ENCODE results near the gene MYH16. TPM values are rescaled to one million over a fixed set of nuclear protein-coding genes. Genes with fewer than 3 reads are reported as not detected.

Gene MYH16
- total and polyA plus RNA-seq, 9 of the 15 experiments (the other 6 are each of a cell fraction or from before 2014, with no cell fraction given) = 0.09 TPM; not detected in 8

DNA sequence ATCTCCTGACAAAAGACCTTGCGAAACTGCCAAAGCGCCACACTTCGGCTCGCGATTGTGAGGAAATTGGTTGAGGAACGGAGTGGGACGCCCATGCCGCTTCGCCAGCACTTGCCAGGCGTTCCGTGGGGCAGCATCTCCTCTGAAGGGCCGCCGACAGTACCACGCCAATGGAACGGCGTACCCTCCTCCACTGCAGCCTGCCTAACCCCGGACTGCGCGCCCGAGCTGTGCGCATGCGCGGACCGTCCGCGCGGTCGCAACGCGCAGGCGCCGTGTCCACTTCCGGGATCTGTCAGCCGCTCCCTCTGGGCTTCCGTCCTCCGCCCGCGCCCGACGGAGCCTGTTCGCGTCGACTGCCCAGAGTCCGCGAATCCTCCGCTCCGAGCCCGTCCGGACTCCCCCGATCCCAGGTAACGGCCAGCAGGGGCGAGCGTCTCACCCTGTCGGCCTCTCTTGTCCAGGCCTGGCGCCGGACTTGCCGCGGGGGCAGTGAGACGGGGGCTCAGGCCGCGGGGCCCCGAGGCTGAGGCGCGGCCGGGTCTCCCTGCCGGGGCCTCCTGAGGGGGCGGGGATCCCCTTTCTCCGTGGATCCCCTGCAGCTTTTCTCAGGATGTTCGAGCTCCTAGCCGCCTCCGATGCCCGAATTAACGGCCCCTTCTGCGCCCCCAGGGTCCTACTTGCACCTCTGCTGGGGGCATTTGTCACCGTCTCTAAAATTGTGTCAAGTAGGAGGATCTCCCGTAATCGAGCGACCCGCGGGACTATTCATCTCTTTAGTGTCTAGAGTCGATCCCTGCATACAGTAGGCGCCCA, 53.2 kb downstream of the MYH16 start, which contains the start of gene ARPC1A (continued):
- TF ChIP-seq ZNF121 (CRISPR knock-in tag; conservative IDR thresholded peaks at IDR 0.05) (no peak), CREM (IDR thresholded peaks at IDR 0.05; ENCODE audit: low read depth) (peak; percentile 96), MAFK (IDR thresholded peaks at IDR 0.05; ENCODE audit: low read length) (no peak), KDM4B (IDR thresholded peaks at IDR 0.05; ENCODE audit: borderline replicate concordance in 2 of 2, low read depth in 1 of 2) (peak in 1 of 2 experiments; percentile 86; a peak in 1 of 4 replicates), PTBP1 (IDR thresholded peaks at IDR 0.05; ENCODE audit: low read depth, low read length) (no peak), MTA1 (IDR thresholded peaks at IDR 0.05; ENCODE audit: borderline replicate concordance) (peak; percentile 32; the same call in 1 of the 2 replicates), FOXK2 (conservative IDR thresholded peaks at IDR 0.05 in 1 of 2, IDR thresholded peaks at IDR 0.05 in 1 of 2; ENCODE audit: low read depth in 2 of 2) (no peak), ZKSCAN1 (IDR thresholded peaks at IDR 0.05; ENCODE audit: low read depth, low read length) (peak; percentile 66; the same call in 1 of the 2 replicates), LARP7 (IDR thresholded peaks at IDR 0.05) (no peak), SMAD4 (CRISPR knock-in tag; conservative IDR thresholded peaks at IDR 0.05) (peak; percentile 43), ETS2 (tag; IDR thresholded peaks at IDR 0.05; ENCODE audit: borderline replicate concordance, poor library complexity, severe bottlenecking) (no peak), L3MBTL2 (IDR thresholded peaks at IDR 0.05) (peak; percentile 65), PKNOX1 (IDR thresholded peaks at IDR 0.05) (peak; percentile 76), ASH1L (IDR thresholded peaks at IDR 0.05; ENCODE audit: borderline replicate concordance, low read depth, partially characterized antibody) (peak; percentile 19), E2F6 (IDR thresholded peaks at IDR 0.05; ENCODE audit: borderline replicate concordance in 1 of 2, extremely low read depth in 1 of 2, insufficient read depth in 1 of 2, insufficient read length in 1 of 2, low read depth in 1 of 2, low read length in 1 of 2, poor library complexity in 1 of 2, severe bottlenecking in 1 of 2) (peak; percentile 46 to 58), MTF1 (CRISPR knock-in tag; IDR thresholded peaks at IDR 0.05; ENCODE audit: borderline replicate concordance) (no peak), TSC22D4 (tag; IDR thresholded peaks at IDR 0.05) (no peak), BRD9 (IDR thresholded peaks at IDR 0.05; ENCODE audit: low read depth, partially characterized antibody) (no peak)
- TF ChIP-seq, protein P1, sequence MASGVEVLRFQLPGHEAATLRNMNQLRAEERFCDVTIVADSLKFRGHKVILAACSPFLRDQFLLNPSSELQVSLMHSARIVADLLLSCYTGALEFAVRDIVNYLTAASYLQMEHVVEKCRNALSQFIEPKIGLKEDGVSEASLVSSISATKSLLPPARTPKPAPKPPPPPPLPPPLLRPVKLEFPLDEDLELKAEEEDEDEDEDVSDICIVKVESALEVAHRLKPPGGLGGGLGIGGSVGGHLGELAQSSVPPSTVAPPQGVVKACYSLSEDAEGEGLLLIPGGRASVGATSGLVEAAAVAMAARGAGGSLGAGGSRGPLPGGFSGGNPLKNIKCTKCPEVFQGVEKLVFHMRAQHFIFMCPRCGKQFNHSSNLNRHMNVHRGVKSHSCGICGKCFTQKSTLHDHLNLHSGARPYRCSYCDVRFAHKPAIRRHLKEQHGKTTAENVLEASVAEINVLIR (CRISPR knock-in tag; IDR thresholded peaks at IDR 0.05) = no peak
- TF ChIP-seq, protein P2, sequence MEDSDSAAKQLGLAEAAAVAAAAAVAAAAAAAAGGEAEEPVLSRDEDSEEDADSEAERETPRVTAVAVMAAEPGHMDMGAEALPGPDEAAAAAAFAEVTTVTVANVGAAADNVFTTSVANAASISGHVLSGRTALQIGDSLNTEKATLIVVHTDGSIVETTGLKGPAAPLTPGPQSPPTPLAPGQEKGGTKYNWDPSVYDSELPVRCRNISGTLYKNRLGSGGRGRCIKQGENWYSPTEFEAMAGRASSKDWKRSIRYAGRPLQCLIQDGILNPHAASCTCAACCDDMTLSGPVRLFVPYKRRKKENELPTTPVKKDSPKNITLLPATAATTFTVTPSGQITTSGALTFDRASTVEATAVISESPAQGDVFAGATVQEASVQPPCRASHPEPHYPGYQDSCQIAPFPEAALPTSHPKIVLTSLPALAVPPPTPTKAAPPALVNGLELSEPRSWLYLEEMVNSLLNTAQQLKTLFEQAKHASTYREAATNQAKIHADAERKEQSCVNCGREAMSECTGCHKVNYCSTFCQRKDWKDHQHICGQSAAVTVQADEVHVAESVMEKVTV (CRISPR knock-in tag; IDR thresholded peaks at IDR 0.05) = peak; percentile 78
- TF ChIP-seq, protein P3, sequence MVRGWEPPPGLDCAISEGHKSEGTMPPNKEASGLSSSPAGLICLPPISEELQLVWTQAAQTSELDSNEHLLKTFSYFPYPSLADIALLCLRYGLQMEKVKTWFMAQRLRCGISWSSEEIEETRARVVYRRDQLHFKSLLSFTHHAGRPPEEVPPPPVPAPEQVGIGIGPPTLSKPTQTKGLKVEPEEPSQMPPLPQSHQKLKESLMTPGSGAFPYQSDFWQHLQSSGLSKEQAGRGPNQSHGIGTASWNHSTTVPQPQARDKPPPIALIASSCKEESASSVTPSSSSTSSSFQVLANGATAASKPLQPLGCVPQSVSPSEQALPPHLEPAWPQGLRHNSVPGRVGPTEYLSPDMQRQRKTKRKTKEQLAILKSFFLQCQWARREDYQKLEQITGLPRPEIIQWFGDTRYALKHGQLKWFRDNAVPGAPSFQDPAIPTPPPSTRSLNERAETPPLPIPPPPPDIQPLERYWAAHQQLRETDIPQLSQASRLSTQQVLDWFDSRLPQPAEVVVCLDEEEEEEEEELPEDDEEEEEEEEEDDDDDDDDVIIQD (CRISPR knock-in tag; IDR thresholded peaks at IDR 0.05) = no peak

Measured in K562 (cell line).